ENCODE data around the gene SLC7A9. TPM values are rescaled to one million over a fixed set of nuclear protein-coding genes. Genes with fewer than 3 reads are reported as not detected.

Gene SLC7A9
- polyA plus RNA-seq, 1 donor (not counting 4 experiments of a cell fraction or from before 2014, with no cell fraction given): 0.20 TPM

DNA sequence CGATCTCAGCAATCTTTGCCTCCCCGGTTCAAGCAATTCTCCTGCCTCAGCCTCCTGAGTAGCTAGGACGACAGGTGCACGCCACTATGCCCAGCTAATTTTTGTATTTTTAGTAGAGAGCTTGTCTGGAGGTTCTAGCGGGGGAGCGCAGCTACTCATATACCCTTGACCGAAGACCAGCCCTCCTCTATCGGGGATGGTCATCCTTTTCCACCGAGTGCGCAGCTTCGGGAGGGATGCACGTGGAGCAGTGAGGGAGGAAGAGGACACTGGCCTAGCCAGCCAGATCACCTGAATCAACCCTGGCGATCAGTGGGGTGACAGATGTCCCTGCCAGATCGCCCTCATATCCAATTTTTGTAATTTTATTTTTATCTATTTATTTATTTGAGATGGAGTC lies 6.8 kb downstream of the SLC7A9 start:
- no peak for FAIRE-seq
- dilution Hi-C loops (cut with MboI; ENCODE audit: extremely low pct_ligation_motif_present, low sequenced_read_pairs): no loop called here
- Histone ChIP-seq H3K36me3 (ENCODE audit: control insufficient read depth in 2 of 2, extremely low read depth in 1 of 2, insufficient read depth in 2 of 2, low read length in 2 of 2) (no peaks in the 10 kb centered on the region), H3K4me2 (ENCODE audit: control insufficient read depth, extremely low read depth, insufficient read depth, low read depth, low read length) (no peak overlapping the region), H3K9me3 (ENCODE audit: control insufficient read depth, low read depth, low read length) (no peaks in the 10 kb centered on the region), H3K79me2 (ENCODE audit: control insufficient read depth, insufficient read depth, low read length) (no peaks in the 10 kb centered on the region), H3K4me1 (ENCODE audit: control insufficient read depth, extremely low read depth, insufficient read depth, low read length) (no peaks in the 10 kb centered on the region), H3K4me3 (ENCODE audit: control insufficient read depth in 2 of 3, extremely low read depth in 1 of 3, insufficient read depth in 2 of 3, low read depth in 1 of 3, low read length in 3 of 3) (no peak overlapping the region), H2AFZ (ENCODE audit: control insufficient read depth, low read length) (no peak overlapping the region), H4K20me1 (ENCODE audit: control insufficient read depth, extremely low read depth, insufficient read depth, low read length) (no peaks in the 10 kb centered on the region), H3K27ac (ENCODE audit: control insufficient read depth, insufficient read depth, low read length) (no peak overlapping the region), H3K9ac (ENCODE audit: control insufficient read depth, extremely low read depth, insufficient read depth, low read length) (no peak overlapping the region), H3K9me1 (ENCODE audit: control insufficient read depth, extremely low read depth, insufficient read depth, low read length) (no peaks in the 10 kb centered on the region), H3K27me3 (ENCODE audit: control insufficient read depth, extremely low read depth, insufficient read depth, low read length) (no peaks in the 10 kb centered on the region)
- no peak for DNase-seq (ENCODE audit: low read depth, low spot score)
- TF ChIP-seq EZH2 (IDR thresholded peaks at IDR 0.05; ENCODE audit: low read length) (no peak), CTCF (optimal IDR thresholded peaks at IDR 0.05 in 1 of 3, IDR thresholded peaks at IDR 0.05 in 1 of 3, conservative IDR thresholded peaks at IDR 0.05 in 1 of 3; ENCODE audit: extremely low read depth in 1 of 3, insufficient read depth in 2 of 3, low read length in 3 of 3) (no peak)

GRCh38 chr19:32862173-32862572 lies 7.4 kb downstream of the SLC7A9 start:
- no peak overlapping the region for H3K9ac ChIP-seq (ENCODE audit: control insufficient read depth, extremely low read depth, insufficient read depth, low read length)
- no peak overlapping the region for H3K4me2 ChIP-seq (ENCODE audit: control insufficient read depth, extremely low read depth, insufficient read depth, low read depth, low read length)
- no peaks in the 10 kb centered on the region for H3K4me1 ChIP-seq (ENCODE audit: control insufficient read depth, extremely low read depth, insufficient read depth, low read length)
- no peak overlapping the region for H2AFZ ChIP-seq (ENCODE audit: control insufficient read depth, low read length)
- dilution Hi-C loops (cut with MboI; ENCODE audit: extremely low pct_ligation_motif_present, low sequenced_read_pairs): no loop called here
- no peaks in the 10 kb centered on the region for H4K20me1 ChIP-seq (ENCODE audit: control insufficient read depth, extremely low read depth, insufficient read depth, low read length)
- DNase-seq (ENCODE audit: low read depth, low spot score) (no peak), FAIRE-seq (no peak)
- H3K36me3 ChIP-seq (ENCODE audit: control insufficient read depth in 2 of 2, extremely low read depth in 1 of 2, insufficient read depth in 2 of 2, low read length in 2 of 2): no peaks in the 10 kb centered on the region
- no peak overlapping the region for H3K4me3 ChIP-seq (ENCODE audit: control insufficient read depth in 2 of 3, extremely low read depth in 1 of 3, insufficient read depth in 2 of 3, low read depth in 1 of 3, low read length in 3 of 3)
- H3K9me3 ChIP-seq (ENCODE audit: control insufficient read depth, low read depth, low read length): no peaks in the 10 kb centered on the region
- no peaks in the 10 kb centered on the region for H3K27me3 ChIP-seq (ENCODE audit: control insufficient read depth, extremely low read depth, insufficient read depth, low read length)
- no peaks in the 10 kb centered on the region for H3K9me1 ChIP-seq (ENCODE audit: control insufficient read depth, extremely low read depth, insufficient read depth, low read length)
- no peak overlapping the region for H3K27ac ChIP-seq (ENCODE audit: control insufficient read depth, insufficient read depth, low read length)
- TF ChIP-seq EZH2 (IDR thresholded peaks at IDR 0.05; ENCODE audit: low read length) (no peak), CTCF (optimal IDR thresholded peaks at IDR 0.05 in 1 of 3, IDR thresholded peaks at IDR 0.05 in 1 of 3, conservative IDR thresholded peaks at IDR 0.05 in 1 of 3; ENCODE audit: extremely low read depth in 1 of 3, insufficient read depth in 2 of 3, low read length in 3 of 3) (no peak)
- H3K79me2 ChIP-seq (ENCODE audit: control insufficient read depth, insufficient read depth, low read length): no peaks in the 10 kb centered on the region

All from keratinocyte (primary cell).